Measurements from ENCODE around the gene MAGEL2.
"Not testable (repeated sequence)": the region's sequence is repeated elsewhere in the genome, so short reads cannot be mapped to it uniquely, and the experiment has no call there.

MAGEL2 gene

GRCh38 chr15:23602124-23602523 lies 45.5 kb downstream of the MAGEL2 start:
- DNase-seq: no peak

DNA sequence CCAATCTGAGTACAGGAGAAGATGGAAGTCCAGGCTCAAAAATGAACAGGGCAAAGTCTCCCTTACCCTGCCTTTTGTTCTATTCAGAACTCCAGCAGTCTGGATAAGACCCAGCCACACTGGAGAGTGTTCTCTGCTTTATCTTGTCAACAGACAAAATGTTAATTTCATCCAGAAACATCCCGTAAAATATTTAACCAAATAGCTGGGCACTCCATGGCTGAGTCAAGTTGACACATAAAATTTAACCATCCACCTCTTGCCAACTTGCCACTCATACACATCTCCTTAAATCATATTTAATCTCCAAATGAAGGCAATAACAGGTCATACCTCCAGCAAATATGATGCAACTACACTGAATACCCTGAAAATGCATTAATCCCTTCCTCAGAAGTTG lies 48.6 kb downstream of the MAGEL2 start:
- DNase-seq: no peak

GRCh38 chr15:23597278-23597677 lies 50.4 kb downstream of the MAGEL2 start:
- DNase-seq: not testable (repeated sequence)

- no peak for DNase-seq
Observed at GRCh38 chr15:23596736-23597135, 50.9 kb downstream of the MAGEL2 start.

DNA sequence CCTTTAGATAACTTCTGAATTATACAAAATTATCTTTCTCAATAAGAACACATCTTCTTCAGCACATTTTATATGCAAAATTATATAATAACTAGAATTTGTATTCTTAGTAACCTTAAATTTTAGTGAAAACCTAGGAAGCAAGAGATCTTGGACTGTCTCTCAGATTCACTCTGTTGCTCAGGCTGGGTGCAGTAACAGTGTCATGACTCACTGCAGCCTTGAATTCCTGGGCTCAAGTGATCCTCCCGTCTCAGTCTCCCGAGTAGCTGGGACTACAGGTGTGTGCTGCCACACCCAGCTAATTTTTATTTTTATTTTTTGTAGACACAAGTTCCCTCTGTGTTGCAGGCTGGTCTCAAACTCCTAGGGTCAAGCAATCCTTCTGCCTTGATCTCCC lies 52.3 kb downstream of the MAGEL2 start:
- DNase-seq: no peak

DNA sequence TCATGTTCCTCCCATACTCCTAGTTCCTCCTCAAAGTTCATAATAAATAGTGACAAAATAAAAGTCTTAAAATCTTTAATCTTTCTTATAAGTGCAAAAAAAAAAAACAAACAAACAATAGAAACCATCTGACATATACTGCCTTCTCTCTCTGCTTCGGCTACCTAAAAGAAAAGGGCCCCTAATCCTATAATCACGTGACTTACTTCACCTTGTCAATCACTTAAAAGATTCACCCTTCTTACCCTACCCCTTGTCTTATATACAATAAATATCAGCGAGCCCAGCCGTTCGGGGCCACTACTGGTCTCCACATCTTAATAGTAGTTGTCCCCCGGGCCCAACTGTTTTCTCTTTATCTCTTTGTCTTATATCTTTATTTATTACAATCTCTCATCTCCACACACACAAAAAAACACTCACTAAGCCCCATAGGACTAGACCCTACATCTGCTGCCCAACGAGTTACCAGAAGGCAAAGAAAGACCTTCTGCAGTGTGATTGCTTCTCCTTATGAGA lies 53.4 kb downstream of the MAGEL2 start:
- no peak for DNase-seq

Data from T-helper 9 cell (primary cell).